NCI-H82 treated with DMSO at 0.1 percent for 48 hours (cell line): ENCODE data around the gene CACNA1D.
"Not testable (repeated sequence)": the region's sequence is repeated elsewhere in the genome, so short reads cannot be mapped to it uniquely, and the experiment has no call there.

Source experiments
- DNase-seq: peaks from one replicate; lab custom pipeline; 2025; ENCODE audit not compliant: unreplicated experiment; lab: John Stamatoyannopoulos, UW

CACNA1D gene

GRCh38 chr3:53649816-53650215, 155.4 kb downstream of the CACNA1D start:
- DNase-seq, result no peak

- DNase-seq, result no peak
Measured at GRCh38 chr3:53650424-53650823, 156.0 kb downstream of the CACNA1D start.

GRCh38 chr3:53650928-53651661, 156.7 kb downstream of the CACNA1D start:
- DNase-seq, result no peak

- DNase-seq, result no peak
Measured at GRCh38 chr3:53651927-53652326, 157.5 kb downstream of the CACNA1D start.

- DNase-seq, result no peak
Measured at GRCh38 chr3:53657651-53658050, 163.2 kb downstream of the CACNA1D start.

GRCh38 chr3:53658613-53659193, 164.3 kb downstream of the CACNA1D start:
- DNase-seq, result no peak

GRCh38 chr3:53659996-53660395, 165.6 kb downstream of the CACNA1D start:
- no peak for DNase-seq

- DNase-seq, result no peak
Measured at GRCh38 chr3:53661480-53661879, 167.1 kb downstream of the CACNA1D start.

GRCh38 chr3:53664812-53665211, 170.4 kb downstream of the CACNA1D start:
- not testable (repeated sequence) for DNase-seq

- no peak for DNase-seq
Measured at GRCh38 chr3:53665608-53666425, 171.4 kb downstream of the CACNA1D start.

- DNase-seq, result no peak
Measured at GRCh38 chr3:53668872-53669271, 174.5 kb downstream of the CACNA1D start.

- DNase-seq, result no peak
Measured at GRCh38 chr3:53670721-53671120, 176.3 kb downstream of the CACNA1D start.

- peak; percentile 25 for DNase-seq
Measured at GRCh38 chr3:53671192-53671960, 177.0 kb downstream of the CACNA1D start.

- no peak for DNase-seq
Measured at GRCh38 chr3:53671961-53672299, 177.5 kb downstream of the CACNA1D start.

- no peak for DNase-seq
Measured at GRCh38 chr3:53672981-53673380, 178.6 kb downstream of the CACNA1D start.

GRCh38 chr3:53673722-53674350, 179.4 kb downstream of the CACNA1D start:
- DNase-seq, result no peak

- no peak for DNase-seq
Measured at GRCh38 chr3:53674582-53674981, 180.2 kb downstream of the CACNA1D start.

- DNase-seq, result no peak
Measured at GRCh38 chr3:53675022-53675697, 180.7 kb downstream of the CACNA1D start.

GRCh38 chr3:53675942-53676341, 181.5 kb downstream of the CACNA1D start:
- no peak for DNase-seq

- DNase-seq, result no peak
Measured at GRCh38 chr3:53677413-53677812, 183.0 kb downstream of the CACNA1D start.
